ENCODE measurements around the gene CLEC16A. TPM values are rescaled to one million over a fixed set of nuclear protein-coding genes. Genes with fewer than 3 reads are reported as not detected.

The CLEC16A gene
- total and polyA plus RNA-seq, 9 of the 15 experiments (the other 6 are each of a cell fraction or from before 2014, with no cell fraction given), result 1.00 to 22.3 (median 10.0) TPM

DNA sequence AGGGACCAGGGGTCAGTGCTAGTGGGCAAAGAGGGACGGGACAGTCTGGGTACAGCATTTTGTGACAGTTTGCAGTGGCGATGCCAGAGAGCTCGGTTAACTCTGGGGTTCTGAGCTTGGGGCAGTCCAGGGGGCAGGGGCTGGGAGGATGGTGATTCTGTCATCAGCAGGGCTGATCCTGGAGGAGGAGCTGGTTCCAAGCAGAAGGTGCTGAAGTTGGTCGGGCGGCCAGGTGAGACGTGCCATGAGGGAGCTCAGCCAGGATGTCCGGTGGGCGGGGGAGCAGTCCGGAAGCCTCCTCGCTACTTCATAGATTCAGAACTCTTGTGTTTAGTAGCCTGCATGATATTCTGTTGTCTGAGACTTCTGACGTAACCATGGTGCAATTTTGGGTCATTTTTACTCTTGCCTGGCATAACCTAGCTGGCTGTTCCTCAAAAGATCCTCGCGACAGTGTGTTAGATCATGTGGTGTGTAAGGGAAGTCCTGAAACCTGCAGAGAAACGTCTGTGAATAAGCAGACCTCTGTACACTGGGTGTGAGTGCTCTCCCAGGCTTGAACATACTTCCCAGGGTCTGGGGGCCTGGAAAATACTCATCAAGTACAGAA, 122.0 kb downstream of the CLEC16A start:
- no peaks in the 10 kb centered on the region for H3K9me1 ChIP-seq (ENCODE audit: control insufficient read depth, insufficient read depth, low read length)
- H4K20me1 ChIP-seq (replicated peaks; ENCODE audit: control insufficient read depth, insufficient read depth, low read length), result no peaks in the 10 kb centered on the region
- DNase-seq (ENCODE audit: extremely low read depth in 1 of 4, low spot score in 3 of 4) (no peak), FAIRE-seq (no peak), ATAC-seq (no peak)
- ChIA-PET POLR2A (interaction anchor here (0.6 to 1.6 kb wide), 4 partner anchors 8 to 306 kb away, joined by 3 to 5 read pairs (median 4); no protein-coding TSS in a partner anchor), CTCF (ENCODE audit: low intra/inter-chr PET ratio) (no interaction called here)
- no peak overlapping the region for H3K4me3 ChIP-seq
- no peaks in the 10 kb centered on the region for H3K9me3 ChIP-seq (replicated peaks; ENCODE audit: control insufficient read depth, insufficient read depth, low read depth, low read length)
- TF ChIP-seq ELF2 (CRISPR knock-in tag; IDR thresholded peaks at IDR 0.05), result no peak
- TF ChIP-seq SMAD4 (CRISPR knock-in tag; conservative IDR thresholded peaks at IDR 0.05), result 0 out of 2 replicates have a peak, but pooled peaks have one; percentile 22
- TF ChIP-seq CEBPG (CRISPR knock-in tag; IDR thresholded peaks at IDR 0.05), result no peak; the same call in 1 of the 2 replicates
- TF ChIP-seq CEBPG (tag; conservative IDR thresholded peaks at IDR 0.05 in 1 of 2, IDR thresholded peaks at IDR 0.05 in 1 of 2), result peak; percentile 28 to 53; a peak in 1 of 4 replicates
- H3K79me2 ChIP-seq (ENCODE audit: control insufficient read depth, insufficient read depth, low read length), result no peaks in the 10 kb centered on the region
- H3K9ac ChIP-seq (ENCODE audit: insufficient read depth in 1 of 2, low read depth in 2 of 2, low read length in 2 of 2), result no peak overlapping the region
- in situ Hi-C loops (cut with MboI), result no loop called here
- H3K36me3 ChIP-seq (ENCODE audit: control insufficient read depth, insufficient read depth, low read length), result peaks cover 25% of the 10 kb centered on the region; the same call in 1 of the 3 replicates
- H2AFZ ChIP-seq (ENCODE audit: low read depth, low read length), result no peak overlapping the region
- 78% methylated on average over 12 of the region's 14 CpGs for WGBS (ENCODE audit: insufficient coverage, low coverage, missing lambda C conversion rate)
- H3K27me3 ChIP-seq (ENCODE audit: control insufficient read depth in 2 of 2, insufficient read depth in 2 of 2, low read length in 2 of 2), result no peaks in the 10 kb centered on the region
- no peak overlapping the region for H3K4me2 ChIP-seq (ENCODE audit: insufficient read depth, low read length)
- no peaks in the 10 kb centered on the region for H3K4me1 ChIP-seq (replicated peaks in 1 of 2; ENCODE audit: control insufficient read depth in 2 of 2, insufficient read depth in 2 of 2, low read length in 2 of 2)
- intact Hi-C loops (cut with micrococcal nuclease), result no loop called here
- H3K27ac ChIP-seq (ENCODE audit: extremely low read depth, low read depth, low read length), result no peak overlapping the region
- no TSS peak for BruUV-seq (replicated peaks)

- FAIRE-seq (no peak), ATAC-seq (no peak), DNase-seq (ENCODE audit: extremely low read depth in 1 of 4, low spot score in 3 of 4) (no peak)
- no peaks in the 10 kb centered on the region for H4K20me1 ChIP-seq (replicated peaks; ENCODE audit: control insufficient read depth, insufficient read depth, low read length)
- H3K4me1 ChIP-seq (replicated peaks in 1 of 2; ENCODE audit: control insufficient read depth in 2 of 2, insufficient read depth in 2 of 2, low read length in 2 of 2), result peaks cover 6% of the 10 kb centered on the region in 2 experiments; a peak in 1 of 5 replicates
- no peaks in the 10 kb centered on the region for H3K9me3 ChIP-seq (replicated peaks; ENCODE audit: control insufficient read depth, insufficient read depth, low read depth, low read length)
- no peaks in the 10 kb centered on the region for H3K79me2 ChIP-seq (ENCODE audit: control insufficient read depth, insufficient read depth, low read length)
- no peak overlapping the region for H3K27ac ChIP-seq (ENCODE audit: extremely low read depth, low read depth, low read length)
- H3K36me3 ChIP-seq (ENCODE audit: control insufficient read depth, insufficient read depth, low read length), result peaks cover 22% of the 10 kb centered on the region; the same call in 1 of the 3 replicates
- in situ Hi-C loops (cut with MboI), result no loop called here
- H3K9me1 ChIP-seq (ENCODE audit: control insufficient read depth, insufficient read depth, low read length), result no peaks in the 10 kb centered on the region
- ChIA-PET CTCF (ENCODE audit: low intra/inter-chr PET ratio) (no interaction called here), POLR2A (interaction anchor here (1.5 to 1.6 kb wide), 2 partner anchors 9 to 38 kb away, joined by 4 to 5 read pairs; no protein-coding TSS in a partner anchor)
- H3K27me3 ChIP-seq (ENCODE audit: control insufficient read depth in 2 of 2, insufficient read depth in 2 of 2, low read length in 2 of 2), result no peaks in the 10 kb centered on the region
- 76% methylated on average over 7 of the region's 7 CpGs for WGBS (ENCODE audit: insufficient coverage, low coverage, missing lambda C conversion rate)
- no peak overlapping the region for H3K4me3 ChIP-seq
- intact Hi-C loops (cut with micrococcal nuclease), result no loop called here
- H3K4me2 ChIP-seq (ENCODE audit: insufficient read depth, low read length), result no peak overlapping the region
- H3K9ac ChIP-seq (ENCODE audit: insufficient read depth in 1 of 2, low read depth in 2 of 2, low read length in 2 of 2), result no peak overlapping the region
- H2AFZ ChIP-seq (ENCODE audit: low read depth, low read length), result no peak overlapping the region
- no TSS peak for BruUV-seq (replicated peaks)
- TF ChIP-seq, protein P1, sequence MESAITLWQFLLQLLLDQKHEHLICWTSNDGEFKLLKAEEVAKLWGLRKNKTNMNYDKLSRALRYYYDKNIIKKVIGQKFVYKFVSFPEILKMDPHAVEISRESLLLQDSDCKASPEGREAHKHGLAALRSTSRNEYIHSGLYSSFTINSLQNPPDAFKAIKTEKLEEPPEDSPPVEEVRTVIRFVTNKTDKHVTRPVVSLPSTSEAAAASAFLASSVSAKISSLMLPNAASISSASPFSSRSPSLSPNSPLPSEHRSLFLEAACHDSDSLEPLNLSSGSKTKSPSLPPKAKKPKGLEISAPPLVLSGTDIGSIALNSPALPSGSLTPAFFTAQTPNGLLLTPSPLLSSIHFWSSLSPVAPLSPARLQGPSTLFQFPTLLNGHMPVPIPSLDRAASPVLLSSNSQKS (CRISPR knock-in tag; IDR thresholded peaks at IDR 0.05), result no peak
- no peak for TF ChIP-seq KDM2B (CRISPR knock-in tag; IDR thresholded peaks at IDR 0.05)
- no peak for TF ChIP-seq ZNF41 (CRISPR knock-in tag; conservative IDR thresholded peaks at IDR 0.05)
- no peak for TF ChIP-seq ZNF143 (CRISPR knock-in tag; IDR thresholded peaks at IDR 0.05)
- TF ChIP-seq RAD51 (IDR thresholded peaks at IDR 0.05; ENCODE audit: borderline replicate concordance, low read depth), result no peak
- TF ChIP-seq, protein P2, sequence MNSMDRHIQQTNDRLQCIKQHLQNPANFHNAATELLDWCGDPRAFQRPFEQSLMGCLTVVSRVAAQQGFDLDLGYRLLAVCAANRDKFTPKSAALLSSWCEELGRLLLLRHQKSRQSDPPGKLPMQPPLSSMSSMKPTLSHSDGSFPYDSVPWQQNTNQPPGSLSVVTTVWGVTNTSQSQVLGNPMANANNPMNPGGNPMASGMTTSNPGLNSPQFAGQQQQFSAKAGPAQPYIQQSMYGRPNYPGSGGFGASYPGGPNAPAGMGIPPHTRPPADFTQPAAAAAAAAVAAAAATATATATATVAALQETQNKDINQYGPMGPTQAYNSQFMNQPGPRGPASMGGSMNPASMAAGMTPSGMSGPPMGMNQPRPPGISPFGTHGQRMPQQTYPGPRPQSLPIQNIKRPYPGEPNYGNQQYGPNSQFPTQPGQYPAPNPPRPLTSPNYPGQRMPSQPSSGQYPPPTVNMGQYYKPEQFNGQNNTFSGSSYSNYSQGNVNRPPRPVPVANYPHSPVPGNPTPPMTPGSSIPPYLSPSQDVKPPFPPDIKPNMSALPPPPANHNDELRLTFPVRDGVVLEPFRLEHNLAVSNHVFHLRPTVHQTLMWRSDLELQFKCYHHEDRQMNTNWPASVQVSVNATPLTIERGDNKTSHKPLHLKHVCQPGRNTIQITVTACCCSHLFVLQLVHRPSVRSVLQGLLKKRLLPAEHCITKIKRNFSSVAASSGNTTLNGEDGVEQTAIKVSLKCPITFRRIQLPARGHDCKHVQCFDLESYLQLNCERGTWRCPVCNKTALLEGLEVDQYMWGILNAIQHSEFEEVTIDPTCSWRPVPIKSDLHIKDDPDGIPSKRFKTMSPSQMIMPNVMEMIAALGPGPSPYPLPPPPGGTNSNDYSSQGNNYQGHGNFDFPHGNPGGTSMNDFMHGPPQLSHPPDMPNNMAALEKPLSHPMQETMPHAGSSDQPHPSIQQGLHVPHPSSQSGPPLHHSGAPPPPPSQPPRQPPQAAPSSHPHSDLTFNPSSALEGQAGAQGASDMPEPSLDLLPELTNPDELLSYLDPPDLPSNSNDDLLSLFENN (IDR thresholded peaks at IDR 0.05; ENCODE audit: low read depth in 2 of 2, low read length in 2 of 2), result no peak
- TF ChIP-seq ZNF253 (CRISPR knock-in tag; conservative IDR thresholded peaks at IDR 0.05), result no peak
These were observed 122.9 kb downstream of the CLEC16A start for GRCh38 chr16:11067266-11067665.

Data from K562 (cell line).